ENCODE results near the gene LAMTOR4.
A peak's percentile ranks its signal among the peaks of the same experiment; 100 is the strongest.

The LAMTOR4 gene

GRCh38 chr7:100148559-100149328 lies at the start of gene LAMTOR4:
TSS of gene LAMTOR4 (plus strand) at chr7:100148918. CDS start at chr7:100148973, 55 bp downstream.
- peak; percentile 44; the same call in 1 of the 2 replicates for TF ChIP-seq CREB1 (IDR thresholded peaks at IDR 0.05; ENCODE audit: low read depth)
- no peak for TF ChIP-seq TEAD4 (IDR thresholded peaks at IDR 0.05)
- peak; percentile 96 for TF ChIP-seq USF1 (IDR thresholded peaks at IDR 0.05)
- no peak for TF ChIP-seq YY1 (IDR thresholded peaks at IDR 0.05; ENCODE audit: low read depth)
- no peak for TF ChIP-seq EGR1 (IDR thresholded peaks at IDR 0.05)
- no peak for TF ChIP-seq FOXM1 (IDR thresholded peaks at IDR 0.05; ENCODE audit: borderline replicate concordance, low read depth)
- peak; percentile 72 for TF ChIP-seq MAX (IDR thresholded peaks at IDR 0.05)
- TF ChIP-seq CEBPB (IDR thresholded peaks at IDR 0.05): peak; percentile 42; the same call in 1 of the 2 replicates
- 0 out of 2 replicates have a peak, but pooled peaks have one; percentile 31 for TF ChIP-seq TCF12 (IDR thresholded peaks at IDR 0.05; ENCODE audit: low read depth)
- peak; percentile 65 for TF ChIP-seq TAF1 (IDR thresholded peaks at IDR 0.05; ENCODE audit: low read depth)

GRCh38 chr7:100099452-100099851 lies 49.3 kb upstream of the LAMTOR4 start:
- TF ChIP-seq TEAD4 (IDR thresholded peaks at IDR 0.05) (no peak), EGR1 (IDR thresholded peaks at IDR 0.05) (no peak), NFIC (IDR thresholded peaks at IDR 0.05) (no peak), EP300 (IDR thresholded peaks at IDR 0.05; ENCODE audit: borderline replicate concordance) (no peak), REST (IDR thresholded peaks at IDR 0.05; ENCODE audit: low read depth) (no peak), YY1 (IDR thresholded peaks at IDR 0.05; ENCODE audit: low read depth) (no peak), RAD21 (IDR thresholded peaks at IDR 0.05; ENCODE audit: low read depth) (no peak)

GRCh38 chr7:100100420-100101015 lies 48.2 kb upstream of the LAMTOR4 start:
- TF ChIP-seq MAX (IDR thresholded peaks at IDR 0.05): peak; percentile 99
- peak; percentile 77 for TF ChIP-seq TEAD4 (IDR thresholded peaks at IDR 0.05)
- no peak; the same call in none of the 2 replicates for TF ChIP-seq USF1 (IDR thresholded peaks at IDR 0.05)
- TF ChIP-seq CEBPB (IDR thresholded peaks at IDR 0.05): no peak
- no peak for TF ChIP-seq RAD21 (IDR thresholded peaks at IDR 0.05; ENCODE audit: low read depth)
- TF ChIP-seq ZBTB7A (IDR thresholded peaks at IDR 0.05; ENCODE audit: low read depth): no peak
- 0 out of 2 replicates have a peak, but pooled peaks have one; percentile 62 for TF ChIP-seq YY1 (IDR thresholded peaks at IDR 0.05; ENCODE audit: low read depth)
- peak; percentile 69 for TF ChIP-seq EGR1 (IDR thresholded peaks at IDR 0.05)
- TF ChIP-seq FOXM1 (IDR thresholded peaks at IDR 0.05; ENCODE audit: borderline replicate concordance, low read depth): 0 out of 2 replicates have a peak, but pooled peaks have one; percentile 33
- no peak for TF ChIP-seq EP300 (IDR thresholded peaks at IDR 0.05; ENCODE audit: borderline replicate concordance)
- TF ChIP-seq TCF12 (IDR thresholded peaks at IDR 0.05; ENCODE audit: low read depth): peak; percentile 62
- peak; percentile 74 for TF ChIP-seq CREB1 (IDR thresholded peaks at IDR 0.05; ENCODE audit: low read depth)
- no peak for TF ChIP-seq REST (IDR thresholded peaks at IDR 0.05; ENCODE audit: low read depth)
- peak; percentile 57 for TF ChIP-seq TAF1 (IDR thresholded peaks at IDR 0.05; ENCODE audit: low read depth)
- TF ChIP-seq NFIC (IDR thresholded peaks at IDR 0.05): peak; percentile 15; the same call in 1 of the 2 replicates

GRCh38 chr7:100101016-100101862 lies 47.5 kb upstream of the LAMTOR4 start, which contains the start of the genes AP4M1 and MCM7:
TSS of gene AP4M1 (plus strand) at chr7:100101643. CDS start at chr7:100101715, 72 bp downstream.
TSS of gene MCM7 (minus strand) at chr7:100101397. CDS start at chr7:100101294, 103 bp downstream.
- peak; percentile 83 for TF ChIP-seq MAX (IDR thresholded peaks at IDR 0.05)
- TF ChIP-seq ZBTB7A (IDR thresholded peaks at IDR 0.05; ENCODE audit: low read depth): no peak
- peak; percentile 27; the same call in 1 of the 2 replicates for TF ChIP-seq CREB1 (IDR thresholded peaks at IDR 0.05; ENCODE audit: low read depth)
- TF ChIP-seq TAF1 (IDR thresholded peaks at IDR 0.05; ENCODE audit: low read depth): peak; percentile 68; the same call in 1 of the 2 replicates
- peak; percentile 16; the same call in 1 of the 2 replicates for TF ChIP-seq CEBPB (IDR thresholded peaks at IDR 0.05)
- TF ChIP-seq FOXM1 (IDR thresholded peaks at IDR 0.05; ENCODE audit: borderline replicate concordance, low read depth): 0 out of 2 replicates have a peak, but pooled peaks have one; percentile 29
- TF ChIP-seq USF1 (IDR thresholded peaks at IDR 0.05): peak; percentile 99
- no peak for TF ChIP-seq TEAD4 (IDR thresholded peaks at IDR 0.05)

Data from Ishikawa (cell line).